KMS-11 (cell line): ENCODE data around the gene ITPR1.

ENCODE experiments used
- H2AFZ ChIP-seq: fragments of 200-600 bp; sonication (generic); 2 replicates; pipeline ENCODE4 v1.6.1; 2016; ENCODE audit warnings: antibody characterized with exemption, mixed run types, low read depth
- H3K27ac ChIP-seq: fragments of 200-600 bp; sonication (generic); 2 replicates; pipeline ENCODE4 v1.6.1; 2016; ENCODE audit warnings: mild to moderate bottlenecking, mixed run types
- H3K27me3 ChIP-seq: fragments of 200-600 bp; sonication (generic); 2 replicates; pipeline ENCODE4 v1.6.1; 2017; ENCODE audit warnings: mild to moderate bottlenecking, low read depth, mixed run types, moderate library complexity; ENCODE audit not compliant: insufficient read depth
- H3K36me3 ChIP-seq: fragments of 200-600 bp; sonication (generic); 2 replicates; pipeline ENCODE4 v1.6.1; 2017; ENCODE audit warnings: mild to moderate bottlenecking, mixed run types; ENCODE audit not compliant: insufficient read depth
- H3K4me1 ChIP-seq: fragments of 200-600 bp; sonication (generic); 2 replicates; pipeline ENCODE4 v1.6.1; 2016; ENCODE audit warnings: mild to moderate bottlenecking, low read depth, mixed run types; ENCODE audit not compliant: poor library complexity, severe bottlenecking
- H3K4me2 ChIP-seq: fragments of 200-600 bp; sonication (generic); 2 replicates; pipeline ENCODE4 v1.7.0; 2016; ENCODE audit warnings: mild to moderate bottlenecking, mixed run types
- H3K4me3 ChIP-seq: fragments of 200-600 bp; sonication (generic); IDR thresholded peaks from 2 replicates; pipeline ENCODE4 v1.6.1; 2017; ENCODE audit warnings: low read depth, low read length, mixed read lengths; ENCODE audit not compliant: insufficient read depth
- H3K79me2 ChIP-seq: fragments of 200-600 bp; sonication (generic); 2 replicates; pipeline ENCODE4 v1.6.1; 2016; ENCODE audit warnings: low read depth, mixed run types; ENCODE audit not compliant: insufficient read depth
- H3K9ac ChIP-seq: fragments of 200-600 bp; sonication (generic); 2 replicates; pipeline ENCODE4 v1.6.1; 2016; ENCODE audit warnings: mild to moderate bottlenecking, mixed run types
- H4K20me1 ChIP-seq: fragments of 200-600 bp; sonication (generic); 2 replicates; pipeline ENCODE4 v1.6.1; 2016; ENCODE audit warnings: mild to moderate bottlenecking, mixed run types; ENCODE audit not compliant: insufficient read depth
- TF ChIP-seq, protein P1 (sequence below): fragments of 200-600 bp; sonication (generic); conservative IDR thresholded peaks from 2 replicates; pipeline ENCODE4 v1.6.1; 2017; ENCODE audit warnings: low read depth, mild to moderate bottlenecking, antibody characterized with exemption, low read length, moderate library complexity, mixed read lengths

The ITPR1 gene

GRCh38 chr3:4850928-4851265, 357.7 kb downstream of the ITPR1 start:
- no peaks in the 10 kb centered on the region for H3K27me3 ChIP-seq

GRCh38 chr3:4852780-4853748, 359.9 kb downstream of the ITPR1 start:
- TF ChIP-seq, protein P1, sequence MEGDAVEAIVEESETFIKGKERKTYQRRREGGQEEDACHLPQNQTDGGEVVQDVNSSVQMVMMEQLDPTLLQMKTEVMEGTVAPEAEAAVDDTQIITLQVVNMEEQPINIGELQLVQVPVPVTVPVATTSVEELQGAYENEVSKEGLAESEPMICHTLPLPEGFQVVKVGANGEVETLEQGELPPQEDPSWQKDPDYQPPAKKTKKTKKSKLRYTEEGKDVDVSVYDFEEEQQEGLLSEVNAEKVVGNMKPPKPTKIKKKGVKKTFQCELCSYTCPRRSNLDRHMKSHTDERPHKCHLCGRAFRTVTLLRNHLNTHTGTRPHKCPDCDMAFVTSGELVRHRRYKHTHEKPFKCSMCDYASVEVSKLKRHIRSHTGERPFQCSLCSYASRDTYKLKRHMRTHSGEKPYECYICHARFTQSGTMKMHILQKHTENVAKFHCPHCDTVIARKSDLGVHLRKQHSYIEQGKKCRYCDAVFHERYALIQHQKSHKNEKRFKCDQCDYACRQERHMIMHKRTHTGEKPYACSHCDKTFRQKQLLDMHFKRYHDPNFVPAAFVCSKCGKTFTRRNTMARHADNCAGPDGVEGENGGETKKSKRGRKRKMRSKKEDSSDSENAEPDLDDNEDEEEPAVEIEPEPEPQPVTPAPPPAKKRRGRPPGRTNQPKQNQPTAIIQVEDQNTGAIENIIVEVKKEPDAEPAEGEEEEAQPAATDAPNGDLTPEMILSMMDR, result no peak
- Histone ChIP-seq H3K4me2 (no peak overlapping the region), H3K27ac (no peak overlapping the region), H3K9ac (no peak overlapping the region), H3K79me2 (no peaks in the 10 kb centered on the region), H3K36me3 (no peaks in the 10 kb centered on the region), H2AFZ (no peak overlapping the region), H3K4me3 (no peak overlapping the region), H4K20me1 (no peaks in the 10 kb centered on the region), H3K4me1 (peaks cover 53% of the 10 kb centered on the region), H3K27me3 (no peaks in the 10 kb centered on the region)

More at GRCh38 chr3:4850928-4851265, 357.7 kb downstream of the ITPR1 start:
- Histone ChIP-seq H3K36me3 (no peaks in the 10 kb centered on the region), H3K4me2 (peak overlapping the region; percentile 73), H4K20me1 (no peaks in the 10 kb centered on the region), H3K9ac (no peak overlapping the region), H3K4me3 (no peak overlapping the region), H3K79me2 (no peaks in the 10 kb centered on the region), H2AFZ (no peak overlapping the region), H3K4me1 (peaks cover 65% of the 10 kb centered on the region), H3K27ac (peak overlapping the region; percentile 75)
- TF ChIP-seq, protein P1, result no peak

GRCh38 chr3:4853749-4854140, 360.6 kb downstream of the ITPR1 start:
- Histone ChIP-seq H3K79me2 (no peaks in the 10 kb centered on the region), H3K27me3 (no peaks in the 10 kb centered on the region), H3K4me3 (no peak overlapping the region), H4K20me1 (no peaks in the 10 kb centered on the region), H3K4me2 (no peak overlapping the region), H3K4me1 (peaks cover 51% of the 10 kb centered on the region), H3K36me3 (no peaks in the 10 kb centered on the region), H2AFZ (no peak overlapping the region), H3K9ac (no peak overlapping the region), H3K27ac (no peak overlapping the region)
- TF ChIP-seq, protein P1, result no peak

- Histone ChIP-seq H3K4me3 (no peak overlapping the region), H3K27me3 (no peaks in the 10 kb centered on the region), H3K9ac (no peak overlapping the region), H3K36me3 (no peaks in the 10 kb centered on the region), H3K79me2 (no peaks in the 10 kb centered on the region), H4K20me1 (no peaks in the 10 kb centered on the region), H3K4me1 (peaks cover 32% of the 10 kb centered on the region), H3K4me2 (no peak overlapping the region), H2AFZ (no peak overlapping the region), H3K27ac (no peak overlapping the region)
- TF ChIP-seq, protein P1, result no peak
These were observed 362.5 kb downstream of the ITPR1 start for GRCh38 chr3:4855676-4856075.
